AG10803 (cell line): ENCODE data around the gene PDGFRB.

ENCODE experiments used
- DNase-seq: peaks from one replicate; pipeline ENCODE4 v3.0.0; 2010; ENCODE audit warnings: low read depth
- H3K4me3 ChIP-seq: 2 replicates; pipeline ENCODE4 v1.5.1; 2011; ENCODE audit warnings: mild to moderate bottlenecking, low read length, control low read depth
- TF ChIP-seq, protein P1 (sequence below): conservative IDR thresholded peaks from 2 replicates; pipeline ENCODE4 v1.5.1; 2011; ENCODE audit warnings: mild to moderate bottlenecking, low read length, control low read depth, inconsistent platforms

PDGFRB gene

DNA sequence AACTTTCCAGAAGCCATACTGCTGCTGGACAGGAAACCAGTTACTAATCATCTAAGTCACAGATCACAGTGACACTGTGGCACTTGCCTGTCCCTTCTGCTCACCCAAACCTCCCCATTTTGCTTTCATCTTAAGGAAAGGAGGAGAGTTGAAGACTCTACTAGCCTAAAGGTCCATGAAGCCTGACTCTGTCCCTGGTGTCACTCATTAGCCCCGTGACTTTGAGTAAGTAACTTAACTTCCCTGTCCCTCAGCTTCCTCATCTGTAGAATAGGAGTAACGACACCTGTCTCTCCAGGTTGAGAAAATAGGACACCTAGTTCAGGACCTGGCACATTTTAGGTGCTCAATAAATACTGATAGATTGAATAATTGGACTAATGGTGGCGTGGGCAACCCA is 33.7 kb upstream of the PDGFRB start:
- DNase-seq = no peak
- H3K4me3 ChIP-seq = no peak overlapping the region
- TF ChIP-seq, protein P1, sequence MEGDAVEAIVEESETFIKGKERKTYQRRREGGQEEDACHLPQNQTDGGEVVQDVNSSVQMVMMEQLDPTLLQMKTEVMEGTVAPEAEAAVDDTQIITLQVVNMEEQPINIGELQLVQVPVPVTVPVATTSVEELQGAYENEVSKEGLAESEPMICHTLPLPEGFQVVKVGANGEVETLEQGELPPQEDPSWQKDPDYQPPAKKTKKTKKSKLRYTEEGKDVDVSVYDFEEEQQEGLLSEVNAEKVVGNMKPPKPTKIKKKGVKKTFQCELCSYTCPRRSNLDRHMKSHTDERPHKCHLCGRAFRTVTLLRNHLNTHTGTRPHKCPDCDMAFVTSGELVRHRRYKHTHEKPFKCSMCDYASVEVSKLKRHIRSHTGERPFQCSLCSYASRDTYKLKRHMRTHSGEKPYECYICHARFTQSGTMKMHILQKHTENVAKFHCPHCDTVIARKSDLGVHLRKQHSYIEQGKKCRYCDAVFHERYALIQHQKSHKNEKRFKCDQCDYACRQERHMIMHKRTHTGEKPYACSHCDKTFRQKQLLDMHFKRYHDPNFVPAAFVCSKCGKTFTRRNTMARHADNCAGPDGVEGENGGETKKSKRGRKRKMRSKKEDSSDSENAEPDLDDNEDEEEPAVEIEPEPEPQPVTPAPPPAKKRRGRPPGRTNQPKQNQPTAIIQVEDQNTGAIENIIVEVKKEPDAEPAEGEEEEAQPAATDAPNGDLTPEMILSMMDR = no peak

DNA sequence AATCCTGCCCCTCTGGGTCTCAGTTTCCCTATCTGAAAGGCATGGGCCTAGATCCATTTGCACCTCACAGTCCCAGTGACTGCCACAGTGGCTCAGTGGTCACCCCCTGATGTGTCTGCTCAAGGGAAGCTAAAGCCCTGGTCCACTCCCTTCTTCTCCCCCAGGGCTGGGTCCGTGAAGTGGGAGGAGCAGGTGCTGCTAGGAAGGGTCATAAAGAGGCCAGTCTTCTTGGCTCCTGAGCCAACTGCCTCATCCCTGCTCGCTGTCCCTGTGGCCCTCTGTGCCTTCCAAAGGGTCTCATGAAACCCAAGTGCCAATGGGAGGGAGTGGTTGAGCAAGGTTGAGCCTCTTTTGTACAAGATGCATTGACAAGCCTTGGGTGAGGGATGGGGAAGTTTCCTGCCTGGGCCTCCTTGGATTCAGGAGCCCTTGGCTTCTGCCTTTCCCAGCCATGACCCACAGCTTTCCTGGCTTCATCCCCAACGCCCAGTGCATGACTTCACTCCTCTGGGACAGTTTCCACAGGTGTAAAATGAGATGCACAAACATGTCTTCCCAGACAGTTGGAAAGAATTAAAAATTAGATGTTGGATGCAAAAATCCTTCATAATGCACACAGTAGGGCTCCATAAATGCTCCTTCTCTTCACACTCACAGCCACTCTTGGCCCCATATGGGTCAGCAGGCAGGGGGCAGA is 32.6 kb upstream of the PDGFRB start:
- H3K4me3 ChIP-seq = no peak overlapping the region
- TF ChIP-seq, protein P1 = no peak
- no peak for DNase-seq

DNA sequence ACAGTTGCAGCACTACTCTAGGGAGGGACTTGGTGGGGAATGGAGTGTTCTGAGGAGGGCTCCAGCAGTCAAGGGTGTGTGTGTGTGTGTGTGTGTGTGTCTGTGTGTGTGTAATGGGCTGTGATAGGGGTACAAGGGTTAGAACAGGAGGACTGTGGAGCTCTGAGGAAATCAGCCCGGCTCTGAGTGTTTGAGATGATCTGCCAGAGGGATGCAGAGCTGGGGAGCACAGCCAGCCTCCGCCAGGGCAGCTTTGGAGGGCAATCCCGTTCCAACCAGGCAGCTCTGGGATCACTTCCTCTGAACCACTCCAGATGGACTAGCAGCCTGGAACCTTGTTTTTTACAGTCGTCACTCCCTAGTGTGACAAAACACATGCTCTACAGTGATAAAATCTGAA is 31.3 kb upstream of the PDGFRB start:
- TF ChIP-seq, protein P1 = no peak
- no peak for DNase-seq
- H3K4me3 ChIP-seq = no peak overlapping the region

DNA sequence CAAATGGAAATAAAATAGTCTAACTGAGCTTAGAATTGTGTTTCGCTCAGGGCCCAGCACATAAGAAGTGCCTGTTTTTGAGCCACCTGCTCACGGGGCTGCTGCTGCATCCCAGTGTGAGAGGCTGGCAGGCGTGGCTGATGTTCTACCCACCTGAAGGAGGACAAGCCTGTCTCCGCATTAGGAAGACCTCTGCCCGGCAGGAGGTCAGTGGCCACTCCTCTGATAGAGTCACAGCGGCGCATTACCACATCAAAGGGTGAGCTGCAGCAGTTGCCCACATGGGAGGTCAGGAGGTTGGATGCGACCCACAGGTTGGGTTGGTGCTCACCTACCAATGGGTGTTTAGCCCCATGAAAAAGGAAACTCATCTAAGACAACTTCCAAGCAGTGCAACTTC is 30.5 kb upstream of the PDGFRB start:
- TF ChIP-seq, protein P1 = no peak
- no peak overlapping the region for H3K4me3 ChIP-seq
- no peak for DNase-seq

DNA sequence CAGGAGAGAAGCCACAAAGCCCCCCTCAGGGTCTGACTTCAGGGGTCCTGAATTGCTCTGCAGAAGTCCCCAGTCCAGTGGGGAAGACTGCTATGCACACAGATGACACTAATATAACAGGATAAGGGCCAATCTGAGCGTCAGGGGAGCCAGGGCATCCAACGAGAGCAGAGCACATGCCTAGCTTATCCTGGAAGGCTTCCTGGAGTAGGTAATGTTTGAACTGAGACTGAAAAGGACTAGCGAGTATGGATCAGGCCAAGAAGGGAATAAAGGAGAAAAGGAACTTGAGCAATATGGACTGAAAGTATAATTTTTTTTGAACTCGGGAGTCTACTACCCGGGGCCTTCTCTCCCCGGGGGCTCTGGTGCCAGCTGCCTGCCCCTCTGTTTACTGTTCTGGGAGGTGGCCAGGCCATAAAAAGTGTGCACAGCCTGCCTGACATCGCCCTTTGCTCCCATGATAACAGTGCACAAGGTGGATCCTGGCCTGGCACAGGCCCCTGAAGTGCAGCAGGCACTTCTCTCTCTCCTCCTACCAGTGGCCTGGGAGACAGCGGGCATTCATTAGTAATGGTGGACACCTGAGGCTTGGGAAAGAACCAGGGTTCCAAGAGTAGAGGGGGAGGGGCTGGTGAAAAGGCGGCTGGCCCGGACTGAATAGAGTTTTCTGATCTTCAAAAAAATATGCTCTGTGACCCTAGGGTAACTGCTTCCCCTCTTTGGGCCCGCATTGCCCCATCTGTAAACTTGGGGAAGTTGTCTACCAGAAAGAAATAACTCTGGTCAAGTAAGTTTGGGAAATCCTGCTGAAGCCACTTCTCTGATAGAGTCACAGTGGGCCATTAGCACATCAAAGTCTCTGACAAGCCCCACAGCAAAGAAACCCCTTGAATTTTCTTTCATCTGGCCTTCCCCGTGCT is 29.6 kb upstream of the PDGFRB start:
- H3K4me3 ChIP-seq = no peak overlapping the region
- TF ChIP-seq, protein P1 = no peak
- DNase-seq = no peak

DNA sequence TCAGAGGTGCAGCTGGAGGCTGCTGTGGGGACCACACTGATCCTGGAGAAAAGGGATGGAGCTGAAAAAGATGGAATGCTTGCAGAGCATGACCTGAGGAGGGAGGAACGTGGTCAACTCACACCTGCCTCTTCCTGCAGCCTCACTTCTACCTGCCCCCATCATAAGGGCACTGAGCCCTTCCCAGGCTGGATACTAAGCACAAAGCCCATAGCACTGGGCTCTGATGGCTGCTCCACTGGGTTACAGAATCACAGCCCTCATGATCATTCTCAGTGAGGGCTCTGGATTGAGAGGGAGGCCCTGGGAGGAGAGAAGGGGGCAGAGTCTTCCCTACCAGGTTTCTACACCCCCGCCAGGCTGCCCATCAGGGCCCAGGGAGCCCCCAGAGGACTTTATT is 28.4 kb upstream of the PDGFRB start:
- no peak for DNase-seq
- H3K4me3 ChIP-seq = no peak overlapping the region
- TF ChIP-seq, protein P1 = no peak
